22Rv1 (cell line): ENCODE data around the gene MYCBP2.
"Not testable (repeated sequence)": the region's sequence is repeated elsewhere in the genome, so short reads cannot be mapped to it uniquely, and the experiment has no call there.

Experiments
- H3K27ac ChIP-seq: fragments of 450-650 bp; 2 replicates; pipeline ENCODE4 v1.5.1; 2017
- CTCF ChIP-seq: fragments of 450-650 bp; IDR thresholded peaks from 2 replicates; pipeline ENCODE4 v1.5.1; 2017; ENCODE audit warnings: mild to moderate bottlenecking
- ZFX ChIP-seq: fragments of 450-650 bp; IDR thresholded peaks from 2 replicates; pipeline ENCODE4 v1.6.1; 2017; ENCODE audit warnings: antibody characterized with exemption, borderline replicate concordance

The MYCBP2 gene

GRCh38 chr13:77323858-77324257 is 3.0 kb downstream of the MYCBP2 start:
- TF ChIP-seq ZFX: no peak
- TF ChIP-seq CTCF: no peak
- no peak overlapping the region for H3K27ac ChIP-seq

GRCh38 chr13:77319536-77319935 is 7.4 kb downstream of the MYCBP2 start:
- no peak for TF ChIP-seq ZFX
- no peak for TF ChIP-seq CTCF

GRCh38 chr13:77318741-77319140 is 8.2 kb downstream of the MYCBP2 start:
- no peak overlapping the region for H3K27ac ChIP-seq
- TF ChIP-seq CTCF (no peak), ZFX (no peak)

More at GRCh38 chr13:77319536-77319935, 7.4 kb downstream of the MYCBP2 start:
- no peak overlapping the region for H3K27ac ChIP-seq

GRCh38 chr13:77316430-77316829 is 10.5 kb downstream of the MYCBP2 start:
- no peak overlapping the region for H3K27ac ChIP-seq
- TF ChIP-seq CTCF: no peak
- no peak for TF ChIP-seq ZFX

GRCh38 chr13:77315509-77315908 is 11.4 kb downstream of the MYCBP2 start:
- not testable (repeated sequence) for H3K27ac ChIP-seq

- TF ChIP-seq CTCF (no peak), ZFX (no peak)
- no peak overlapping the region for H3K27ac ChIP-seq
Measured at GRCh38 chr13:77313923-77314322, 13.0 kb downstream of the MYCBP2 start.

- H3K27ac ChIP-seq: no peak overlapping the region
- TF ChIP-seq CTCF: no peak
- TF ChIP-seq ZFX: no peak
Measured at GRCh38 chr13:77312311-77312710, 14.6 kb downstream of the MYCBP2 start.

GRCh38 chr13:77310579-77311279 is 16.2 kb downstream of the MYCBP2 start:
- TF ChIP-seq CTCF (no peak), ZFX (no peak)
- no peak overlapping the region for H3K27ac ChIP-seq
